ENCODE results near the gene SLC17A6.
A peak's percentile ranks its signal among the peaks of the same experiment; 100 is the strongest.

The SLC17A6 gene

DNA sequence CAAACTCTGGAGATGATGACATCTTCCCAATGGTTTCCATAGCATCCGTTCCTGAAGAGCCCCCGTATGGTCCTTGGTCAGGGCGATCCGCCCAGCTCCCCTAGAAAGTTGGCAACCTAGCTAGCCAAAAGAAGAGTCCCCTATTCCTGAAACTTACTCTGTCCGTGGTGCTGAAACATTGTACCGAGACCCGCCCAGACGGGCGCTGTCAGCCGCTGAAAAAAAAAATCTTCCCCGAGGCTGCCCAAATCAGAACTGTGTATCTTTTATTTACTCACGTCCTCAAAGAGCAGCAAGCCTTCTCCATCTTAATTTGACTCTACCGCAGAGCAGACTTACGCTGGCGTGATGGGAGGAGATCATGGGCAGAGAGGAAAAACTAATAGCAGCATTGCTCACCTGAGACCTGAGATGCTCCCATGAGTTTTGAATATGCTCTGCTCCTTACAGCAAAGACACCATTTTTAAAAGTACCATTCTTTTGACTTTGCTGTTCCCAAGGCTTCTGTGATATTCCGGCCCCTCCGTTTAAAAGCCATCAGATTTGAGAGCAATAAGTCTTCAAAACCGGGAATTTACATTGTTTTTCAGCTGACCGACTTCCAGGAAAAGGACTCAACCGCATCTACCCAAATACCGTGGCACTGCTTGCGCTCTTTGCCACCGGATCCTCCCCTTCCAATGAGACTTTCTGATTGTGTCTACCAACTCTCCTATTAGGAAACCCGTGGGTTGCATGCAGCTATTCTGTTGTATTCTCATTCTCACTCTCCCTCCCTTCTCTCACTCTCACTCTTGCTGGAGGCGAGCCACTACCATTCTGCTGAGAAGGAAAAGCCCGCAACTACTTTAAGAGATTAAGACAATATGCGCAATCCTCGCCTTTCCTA is at the start of gene SLC17A6:
SLC17A6 (plus strand) TSS at position 786 of the 890 bp plus-strand sequence. CDS start 153 bp downstream, outside the sequence.
- peak; percentile 7 for DNase-seq
- H3K27me3 ChIP-seq (replicated peaks), result peaks cover 42% of the 10 kb centered on the region
- TF ChIP-seq, protein P1, sequence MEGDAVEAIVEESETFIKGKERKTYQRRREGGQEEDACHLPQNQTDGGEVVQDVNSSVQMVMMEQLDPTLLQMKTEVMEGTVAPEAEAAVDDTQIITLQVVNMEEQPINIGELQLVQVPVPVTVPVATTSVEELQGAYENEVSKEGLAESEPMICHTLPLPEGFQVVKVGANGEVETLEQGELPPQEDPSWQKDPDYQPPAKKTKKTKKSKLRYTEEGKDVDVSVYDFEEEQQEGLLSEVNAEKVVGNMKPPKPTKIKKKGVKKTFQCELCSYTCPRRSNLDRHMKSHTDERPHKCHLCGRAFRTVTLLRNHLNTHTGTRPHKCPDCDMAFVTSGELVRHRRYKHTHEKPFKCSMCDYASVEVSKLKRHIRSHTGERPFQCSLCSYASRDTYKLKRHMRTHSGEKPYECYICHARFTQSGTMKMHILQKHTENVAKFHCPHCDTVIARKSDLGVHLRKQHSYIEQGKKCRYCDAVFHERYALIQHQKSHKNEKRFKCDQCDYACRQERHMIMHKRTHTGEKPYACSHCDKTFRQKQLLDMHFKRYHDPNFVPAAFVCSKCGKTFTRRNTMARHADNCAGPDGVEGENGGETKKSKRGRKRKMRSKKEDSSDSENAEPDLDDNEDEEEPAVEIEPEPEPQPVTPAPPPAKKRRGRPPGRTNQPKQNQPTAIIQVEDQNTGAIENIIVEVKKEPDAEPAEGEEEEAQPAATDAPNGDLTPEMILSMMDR (IDR thresholded peaks at IDR 0.05; ENCODE audit: low read depth, low read length, missing control alignments), result no peak
- no peak within 1 kb of the TSS for H3K4me3 ChIP-seq (ENCODE audit: low read depth, low read length)
- in situ Hi-C loops (cut with HindIII; ENCODE audit: low pct_ligation_motif_present, low sequenced_read_pairs), result no loop called here
- H3K27ac ChIP-seq, result no peak within 1 kb of the TSS
- H3K36me3 ChIP-seq (replicated peaks), result no peaks in the 10 kb centered on the region

DNA sequence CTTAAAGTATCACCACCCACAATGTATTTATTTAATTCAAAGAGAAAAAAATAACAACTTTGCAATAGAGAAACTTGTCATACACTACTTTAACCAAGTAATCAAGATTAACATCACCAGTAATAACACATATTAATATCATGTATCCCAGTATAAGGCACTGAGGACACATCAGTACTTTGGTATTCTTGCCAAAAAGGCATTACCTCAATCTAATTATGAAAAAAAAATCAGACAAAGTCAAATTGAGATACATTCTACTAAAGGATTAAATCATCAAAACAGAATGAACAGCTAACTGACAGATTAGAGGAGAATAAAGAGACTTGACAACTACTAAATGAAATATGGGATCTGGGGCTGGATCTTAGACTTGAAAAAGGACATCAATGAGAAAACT is 35.8 kb upstream of the SLC17A6 start:
- no peak overlapping the region for H3K4me3 ChIP-seq (ENCODE audit: low read depth, low read length)
- no peak overlapping the region for H3K27ac ChIP-seq
- DNase-seq, result no peak
- H3K27me3 ChIP-seq (replicated peaks), result no peaks in the 10 kb centered on the region
- in situ Hi-C loops (cut with HindIII; ENCODE audit: low pct_ligation_motif_present, low sequenced_read_pairs), result no loop called here
- H3K36me3 ChIP-seq (replicated peaks), result no peaks in the 10 kb centered on the region
- TF ChIP-seq, protein P1 (IDR thresholded peaks at IDR 0.05; ENCODE audit: low read depth, low read length, missing control alignments), result no peak

GRCh38 chr11:22304337-22304961 is 33.7 kb upstream of the SLC17A6 start:
- no peaks in the 10 kb centered on the region for H3K36me3 ChIP-seq (replicated peaks)
- TF ChIP-seq, protein P1 (IDR thresholded peaks at IDR 0.05; ENCODE audit: low read depth, low read length, missing control alignments), result peak; percentile 32
- H3K27me3 ChIP-seq (replicated peaks), result no peaks in the 10 kb centered on the region
- DNase-seq, result no peak
- in situ Hi-C loops (cut with HindIII; ENCODE audit: low pct_ligation_motif_present, low sequenced_read_pairs), result no loop called here
- no peak overlapping the region for H3K4me3 ChIP-seq (ENCODE audit: low read depth, low read length)
- no peak overlapping the region for H3K27ac ChIP-seq

- DNase-seq, result no peak
- no peak overlapping the region for H3K4me3 ChIP-seq (ENCODE audit: low read depth, low read length)
- TF ChIP-seq, protein P1 (IDR thresholded peaks at IDR 0.05; ENCODE audit: low read depth, low read length, missing control alignments), result no peak
- no peaks in the 10 kb centered on the region for H3K27me3 ChIP-seq (replicated peaks)
- no peaks in the 10 kb centered on the region for H3K36me3 ChIP-seq (replicated peaks)
- no peak overlapping the region for H3K27ac ChIP-seq
- in situ Hi-C loops (cut with HindIII; ENCODE audit: low pct_ligation_motif_present, low sequenced_read_pairs), result no loop called here
These were observed 20.5 kb upstream of the SLC17A6 start for GRCh38 chr11:22317656-22318055.

DNA sequence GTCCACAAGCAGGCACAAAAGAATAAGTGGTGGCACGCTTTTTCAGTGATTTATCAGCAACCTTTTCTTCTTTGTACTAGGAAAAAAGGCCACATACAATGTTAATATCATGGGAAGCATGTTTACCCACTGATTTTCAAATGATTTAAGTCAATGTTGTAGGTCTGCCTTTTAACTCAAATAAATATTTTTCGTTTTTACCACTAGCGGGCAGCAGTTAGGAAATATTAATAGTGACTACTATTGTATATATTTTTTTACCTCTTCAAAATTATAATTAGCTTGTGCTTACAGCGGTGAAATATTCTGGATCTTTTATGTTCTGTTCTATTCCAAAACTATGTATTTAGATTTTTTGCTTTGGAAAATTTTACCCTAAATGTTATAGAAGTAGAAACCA is 6.4 kb upstream of the SLC17A6 start:
- in situ Hi-C loops (cut with HindIII; ENCODE audit: low pct_ligation_motif_present, low sequenced_read_pairs), result no loop called here
- H3K27ac ChIP-seq, result no peak overlapping the region
- TF ChIP-seq, protein P1 (IDR thresholded peaks at IDR 0.05; ENCODE audit: low read depth, low read length, missing control alignments), result no peak
- H3K36me3 ChIP-seq (replicated peaks), result no peaks in the 10 kb centered on the region
- no peak overlapping the region for H3K4me3 ChIP-seq (ENCODE audit: low read depth, low read length)
- H3K27me3 ChIP-seq (replicated peaks), result no peaks in the 10 kb centered on the region
- no peak for DNase-seq
